Gastrocnemius medialis (tissue), 4 donors: ENCODE data around the gene GALP.

ENCODE experiments used
- CTCF ChIP-seq, 5 experiments: fragments of 450-650 bp in 3 of 5; fragments of 200-600 bp in 2 of 5; sonication (generic) in 2 of 5; IDR thresholded peaks in 4 of 5; conservative IDR thresholded peaks in 1 of 5; 1 replicate in 4 of 5; 2 replicates in 1 of 5; pipeline ENCODE4 v1.5.1; 2016 to 2019; ENCODE audit warnings: antibody characterized with exemption in 5 of 5, mild to moderate bottlenecking in 3 of 5, moderate library complexity in 3 of 5
- POLR2A ChIP-seq, 2 donors: fragments of 450-650 bp; IDR thresholded peaks; one replicate each; pipeline ENCODE4 v1.6.1; 2017; ENCODE audit warnings: antibody characterized with exemption in 2 of 2, mild to moderate bottlenecking in 2 of 2, moderate library complexity in 2 of 2

GRCh38 chr19:56126983-56127780 is 48.6 kb upstream of the GALP start:
- TF ChIP-seq CTCF (IDR thresholded peaks at IDR 0.05 in 4 of 5, conservative IDR thresholded peaks at IDR 0.05 in 1 of 5) (no peak), POLR2A (IDR thresholded peaks at IDR 0.05) (no peak)
